ENCODE data around the gene ING2.
"Not testable (repeated sequence)": the region's sequence is repeated elsewhere in the genome, so short reads cannot be mapped to it uniquely, and the experiment has no call there.

Gene ING2

DNA sequence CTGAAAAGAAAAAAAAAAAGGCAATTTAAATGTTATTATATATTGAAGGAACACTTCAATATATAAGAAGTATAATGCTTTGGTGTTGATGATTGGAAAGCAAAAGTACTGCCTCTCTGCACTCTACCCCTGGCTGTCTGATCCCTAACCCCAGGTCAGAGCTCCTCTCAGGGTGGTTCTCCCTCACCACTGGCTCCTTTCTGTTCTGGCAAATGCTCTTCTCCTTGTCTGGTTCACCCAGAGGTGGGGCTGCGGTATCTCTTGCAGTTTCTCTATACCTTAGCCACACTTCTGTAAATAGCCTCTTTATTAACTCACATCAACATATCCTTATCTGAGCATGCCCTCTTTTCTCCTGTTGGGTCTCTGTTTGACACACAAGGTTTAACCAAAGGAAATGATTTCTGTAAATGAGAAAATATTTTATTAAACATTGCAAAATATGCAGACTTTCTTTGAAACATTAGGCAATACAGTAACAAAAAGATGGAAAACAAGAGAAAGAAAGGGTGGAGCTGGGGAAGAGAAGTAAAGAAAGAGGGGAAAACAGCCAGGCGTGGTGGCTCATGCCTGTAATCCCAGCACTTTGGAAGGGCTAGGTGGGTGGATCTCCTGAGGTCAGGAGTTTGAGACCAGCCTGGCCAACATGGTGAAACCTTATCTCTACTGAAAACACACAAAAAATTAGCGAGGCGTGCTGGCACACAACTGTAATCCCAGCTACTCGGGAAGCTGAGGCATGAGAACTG, 45.7 kb downstream of the ING2 start:
- DNase-seq: no peak

GRCh38 chr4:183552274-183553146, 47.7 kb downstream of the ING2 start:
- DNase-seq: no peak

DNA sequence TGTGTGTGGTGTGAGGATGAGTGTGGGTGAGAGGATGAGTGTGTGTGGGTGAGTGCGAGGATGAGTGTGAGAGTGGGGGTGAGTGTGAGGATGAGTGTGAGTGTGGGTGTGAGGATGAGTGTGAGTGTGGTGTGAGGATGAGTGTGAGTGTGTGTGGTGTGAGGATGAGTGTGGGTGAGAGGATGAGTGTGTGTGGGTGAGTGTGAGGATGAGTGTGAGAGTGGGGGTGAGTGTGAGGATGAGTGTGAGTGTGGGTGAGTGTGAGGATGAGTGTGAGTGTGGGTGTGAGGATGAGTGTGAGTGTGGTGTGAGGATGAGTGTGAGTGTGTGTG, 48.3 kb downstream of the ING2 start:
- not testable (repeated sequence) for DNase-seq

DNA sequence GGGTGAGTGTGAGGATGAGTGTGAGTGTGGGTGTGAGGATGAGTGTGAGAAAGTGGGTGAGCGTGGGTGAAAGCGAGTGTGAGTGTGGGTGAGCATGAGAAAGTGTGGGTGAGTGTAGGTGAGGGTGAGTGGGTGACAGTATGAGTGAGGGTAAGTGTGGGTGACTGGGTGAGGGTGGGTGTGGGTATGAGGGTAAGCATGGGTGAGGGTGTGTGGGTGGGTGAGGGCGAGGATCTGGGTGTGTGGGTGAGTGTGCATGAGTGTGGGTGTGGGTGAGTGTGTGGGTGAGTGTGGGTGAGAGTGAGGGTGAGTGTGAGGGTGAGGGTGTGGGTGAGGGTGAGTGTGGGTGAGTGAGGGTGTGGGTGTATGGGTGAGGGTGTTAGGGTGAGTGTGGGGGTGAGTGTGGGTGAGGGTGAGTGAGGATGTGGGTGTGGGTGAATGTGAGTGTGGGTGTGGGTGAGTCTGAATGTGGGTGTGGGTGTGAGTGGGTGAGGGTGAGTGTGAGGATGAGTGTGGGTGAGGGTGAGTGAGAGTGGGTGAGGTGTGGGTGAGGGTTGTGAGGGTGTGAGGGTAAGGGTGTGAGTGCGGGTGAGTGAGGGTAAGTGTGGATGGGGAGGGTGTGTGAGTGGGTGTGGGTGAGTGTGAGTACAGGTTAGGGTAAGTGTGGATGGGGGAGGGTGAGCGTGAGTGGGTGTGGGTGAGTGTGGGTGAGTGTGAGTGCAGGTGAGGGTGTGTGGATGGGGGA, 48.9 kb downstream of the ING2 start:
- no peak for DNase-seq

DNA sequence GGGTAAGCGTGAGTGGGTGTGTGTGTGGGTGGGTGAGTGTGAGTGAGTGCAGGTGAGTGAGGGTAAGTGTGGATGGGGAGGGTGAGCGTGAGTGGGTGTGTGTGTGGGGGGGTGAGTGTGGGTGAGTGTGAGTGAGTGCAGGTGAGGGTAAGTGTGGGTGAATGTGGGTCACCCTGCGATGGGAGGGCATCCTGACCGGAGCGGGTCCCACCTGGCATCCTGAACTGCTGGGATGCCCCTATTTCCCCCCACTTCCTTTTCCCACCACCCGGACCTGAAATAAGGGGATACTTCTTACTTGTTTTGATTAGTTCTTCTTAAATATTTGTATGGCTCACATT, 49.5 kb downstream of the ING2 start:
- DNase-seq: no peak

DNA sequence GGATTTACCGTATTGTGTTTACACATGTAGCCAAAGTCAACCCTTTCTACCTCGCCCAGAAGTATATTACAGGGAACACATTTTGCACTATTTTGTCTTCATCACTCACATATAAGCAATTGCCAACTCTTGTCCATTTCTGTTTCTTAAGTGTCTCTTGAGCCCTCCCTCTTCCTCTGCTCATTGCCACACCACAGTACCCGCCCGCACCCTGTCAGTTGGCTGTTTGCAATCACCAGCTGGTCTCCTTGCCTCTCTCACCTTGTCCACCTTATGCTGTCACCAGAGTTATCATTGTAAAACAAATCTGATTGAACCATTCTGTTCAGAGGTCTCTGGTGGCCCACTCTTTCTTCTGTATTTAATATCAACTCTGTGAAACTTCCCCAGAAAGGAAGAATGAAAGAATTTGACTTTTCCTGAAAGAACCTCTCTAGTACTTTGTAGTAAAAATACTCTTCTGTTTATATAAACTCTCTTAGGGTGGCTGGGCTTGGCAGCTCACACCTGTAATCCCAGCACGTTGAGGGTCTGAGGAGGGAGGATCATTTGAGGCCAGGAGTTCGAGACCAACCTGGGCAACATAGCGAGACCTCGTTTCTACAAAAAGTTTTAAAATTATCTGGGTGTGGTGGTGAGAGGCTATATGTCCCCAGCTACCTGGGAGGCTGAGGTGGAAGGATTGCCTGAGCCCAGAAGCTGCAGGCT, 50.2 kb downstream of the ING2 start:
- DNase-seq: no peak

GRCh38 chr4:183556947-183557346, 52.1 kb downstream of the ING2 start:
- DNase-seq: no peak

- DNase-seq: no peak
Measured at GRCh38 chr4:183557611-183558010, 52.8 kb downstream of the ING2 start.

- DNase-seq: no peak
Measured at GRCh38 chr4:183558873-183559272, 54.0 kb downstream of the ING2 start.

- no peak for DNase-seq
Measured at GRCh38 chr4:183561905-183562304, 57.0 kb downstream of the ING2 start.

All from MV-4-11 (cell line).